HUES48 (cell line): ENCODE results near the gene FBXO15.

Source experiments
- H3K27ac ChIP-seq: one replicate; pipeline ENCODE4 v1.7.0; 2013; ENCODE audit warnings: low read depth, low read length, inconsistent platforms
- H3K27me3 ChIP-seq: 2 replicates; pipeline ENCODE4 v1.6.1; 2013; ENCODE audit warnings: mild to moderate bottlenecking, low read length; ENCODE audit not compliant: control insufficient read depth, insufficient read depth
- H3K36me3 ChIP-seq: 2 replicates; pipeline ENCODE4 v1.6.1; 2013; ENCODE audit warnings: low read length; ENCODE audit not compliant: control insufficient read depth, insufficient read depth
- H3K4me1 ChIP-seq: 2 replicates; pipeline ENCODE4 v1.6.1; 2013; ENCODE audit warnings: mild to moderate bottlenecking, low read length; ENCODE audit not compliant: control insufficient read depth, insufficient read depth
- H3K4me3 ChIP-seq: 2 replicates; pipeline ENCODE4 v1.5.1; 2013; ENCODE audit warnings: mild to moderate bottlenecking, low read depth, low read length
- H3K9ac ChIP-seq: 2 replicates; pipeline ENCODE4 v1.6.1; 2013; ENCODE audit warnings: mild to moderate bottlenecking, low read depth, low read length, moderate library complexity
- H3K9me3 ChIP-seq: 2 replicates; pipeline ENCODE4 v1.6.1; 2013; ENCODE audit warnings: low read length; ENCODE audit not compliant: control insufficient read depth, insufficient read depth

Gene FBXO15

GRCh38 chr18:74139411-74139810 lies 8.2 kb downstream of the FBXO15 start:
- Histone ChIP-seq H3K9me3 (no peaks in the 10 kb centered on the region), H3K4me3 (no peak overlapping the region), H3K36me3 (no peaks in the 10 kb centered on the region), H3K27me3 (no peaks in the 10 kb centered on the region), H3K9ac (no peak overlapping the region), H3K27ac (no peak overlapping the region), H3K4me1 (no peaks in the 10 kb centered on the region)

GRCh38 chr18:74137920-74138538 lies 9.6 kb downstream of the FBXO15 start:
- Histone ChIP-seq H3K27me3 (no peaks in the 10 kb centered on the region), H3K9ac (no peak overlapping the region), H3K36me3 (no peaks in the 10 kb centered on the region), H3K27ac (no peak overlapping the region), H3K4me1 (no peaks in the 10 kb centered on the region), H3K9me3 (no peaks in the 10 kb centered on the region), H3K4me3 (no peak overlapping the region)

GRCh38 chr18:74132201-74132600 lies 15.4 kb downstream of the FBXO15 start:
- H3K9me3 ChIP-seq: no peaks in the 10 kb centered on the region
- H3K27ac ChIP-seq: no peak overlapping the region
- no peaks in the 10 kb centered on the region for H3K27me3 ChIP-seq
- no peaks in the 10 kb centered on the region for H3K36me3 ChIP-seq
- peaks cover 7% of the 10 kb centered on the region for H3K4me1 ChIP-seq
- H3K9ac ChIP-seq: no peak overlapping the region
- H3K4me3 ChIP-seq: no peak overlapping the region

GRCh38 chr18:74131124-74131523 lies 16.5 kb downstream of the FBXO15 start:
- no peak overlapping the region for H3K4me3 ChIP-seq
- H3K27ac ChIP-seq: no peak overlapping the region
- H3K9me3 ChIP-seq: no peaks in the 10 kb centered on the region
- H3K36me3 ChIP-seq: no peaks in the 10 kb centered on the region
- no peak overlapping the region for H3K9ac ChIP-seq
- peaks cover 18% of the 10 kb centered on the region for H3K4me1 ChIP-seq
- H3K27me3 ChIP-seq: peaks cover 3% of the 10 kb centered on the region; the same call in 1 of the 2 replicates

- Histone ChIP-seq H3K4me1 (peaks cover 18% of the 10 kb centered on the region), H3K4me3 (no peak overlapping the region), H3K9me3 (no peaks in the 10 kb centered on the region), H3K36me3 (no peaks in the 10 kb centered on the region), H3K27ac (no peak overlapping the region), H3K9ac (no peak overlapping the region), H3K27me3 (peaks cover 3% of the 10 kb centered on the region)
Observed at GRCh38 chr18:74128159-74128558, 19.5 kb downstream of the FBXO15 start.

GRCh38 chr18:74126684-74127655 lies 20.7 kb downstream of the FBXO15 start:
- Histone ChIP-seq H3K27ac (peak overlapping the region; percentile 5), H3K27me3 (peaks cover 3% of the 10 kb centered on the region), H3K36me3 (no peaks in the 10 kb centered on the region), H3K9ac (no peak overlapping the region), H3K9me3 (no peaks in the 10 kb centered on the region), H3K4me3 (peak overlapping the region; percentile 22; the same call in 1 of the 2 replicates), H3K4me1 (peaks cover 18% of the 10 kb centered on the region)

GRCh38 chr18:74124642-74125041 lies 23.0 kb downstream of the FBXO15 start:
- H3K4me3 ChIP-seq: no peak overlapping the region
- peaks cover 3% of the 10 kb centered on the region for H3K27me3 ChIP-seq
- H3K27ac ChIP-seq: no peak overlapping the region
- peaks cover 18% of the 10 kb centered on the region for H3K4me1 ChIP-seq
- no peaks in the 10 kb centered on the region for H3K36me3 ChIP-seq
- H3K9ac ChIP-seq: no peak overlapping the region
- no peaks in the 10 kb centered on the region for H3K9me3 ChIP-seq

GRCh38 chr18:74123200-74123599 lies 24.4 kb downstream of the FBXO15 start:
- Histone ChIP-seq H3K27me3 (peaks cover 3% of the 10 kb centered on the region), H3K27ac (no peak overlapping the region), H3K36me3 (no peaks in the 10 kb centered on the region), H3K4me3 (no peak overlapping the region), H3K9me3 (no peaks in the 10 kb centered on the region), H3K4me1 (peaks cover 18% of the 10 kb centered on the region), H3K9ac (no peak overlapping the region)

GRCh38 chr18:74116633-74117554 lies 30.7 kb downstream of the FBXO15 start:
- Histone ChIP-seq H3K27ac (no peak overlapping the region), H3K4me3 (no peak overlapping the region), H3K9ac (no peak overlapping the region), H3K9me3 (peaks cover 15% of the 10 kb centered on the region), H3K4me1 (peaks cover 36% of the 10 kb centered on the region), H3K27me3 (no peaks in the 10 kb centered on the region), H3K36me3 (no peaks in the 10 kb centered on the region)

- H3K27me3 ChIP-seq: no peaks in the 10 kb centered on the region
- H3K9me3 ChIP-seq: peaks cover 15% of the 10 kb centered on the region
- no peak overlapping the region for H3K4me3 ChIP-seq
- H3K9ac ChIP-seq: no peak overlapping the region
- H3K27ac ChIP-seq: no peak overlapping the region
- H3K36me3 ChIP-seq: no peaks in the 10 kb centered on the region
- H3K4me1 ChIP-seq: peaks cover 36% of the 10 kb centered on the region
Observed at GRCh38 chr18:74115046-74115445, 32.6 kb downstream of the FBXO15 start.
